Central memory CD8-positive, alpha-beta T cell (primary cell): ENCODE measurements around the gene FOXD4L1.
A peak's percentile ranks its signal among the peaks of the same experiment; 100 is the strongest.
"Not testable (repeated sequence)": the region's sequence is repeated elsewhere in the genome, so short reads cannot be mapped to it uniquely, and the experiment has no call there.

Experiments used
- ATAC-seq: fragments of 150-1000 bp; cut with Tn5 transposase; replicated peaks from 2 replicates; pipeline ENCODE4 v1.10.0; 2022; ENCODE audit warnings: mild to moderate bottlenecking, moderate FRiP score, moderate number of reproducible peaks; ENCODE audit not compliant: poor library complexity, severe bottlenecking; ENCODE audit errors: extremely low read depth
- DNase-seq, 2 donors: peaks; one replicate each; pipeline ENCODE4 v3.0.0; 2021; ENCODE audit warnings: low spot score in 2 of 2
- H3K27ac Mint-ChIP-seq: one replicate; pipeline ENCODE4 v1.8.0; 2022; ENCODE audit warnings: low read depth, mild to moderate bottlenecking, moderate library complexity, mixed read lengths
- H3K27me3 Mint-ChIP-seq: one replicate; pipeline ENCODE4 v1.8.0; 2022; ENCODE audit warnings: mixed read lengths
- H3K36me3 Mint-ChIP-seq: one replicate; pipeline ENCODE4 v1.8.0; 2022; ENCODE audit warnings: mild to moderate bottlenecking, moderate library complexity, mixed read lengths; ENCODE audit not compliant: insufficient read depth
- H3K4me1 Mint-ChIP-seq: one replicate; pipeline ENCODE4 v1.8.0; 2022; ENCODE audit warnings: mixed read lengths
- H3K4me3 Mint-ChIP-seq: one replicate; pipeline ENCODE4 v1.8.0; 2022; ENCODE audit warnings: mild to moderate bottlenecking, moderate library complexity, mixed read lengths
- H3K9me3 Mint-ChIP-seq: one replicate; pipeline ENCODE4 v1.8.0; 2022; ENCODE audit warnings: mixed read lengths

FOXD4L1 gene

GRCh38 chr2:113498365-113498764, at the start of gene FOXD4L1:
TSS of gene FOXD4L1 (plus strand) at chr2:113498665. CDS start at chr2:113499257, 592 bp downstream.
- peaks cover 16% of the 10 kb centered on the region for H3K36me3 Mint-ChIP-seq
- DNase-seq, H3K27ac Mint-ChIP-seq, ATAC-seq, H3K9me3 Mint-ChIP-seq: not testable (repeated sequence)
- H3K27me3 Mint-ChIP-seq = peaks cover 35% of the 10 kb centered on the region
- peak within 1 kb of the TSS; percentile 17 for H3K4me3 Mint-ChIP-seq
- H3K4me1 Mint-ChIP-seq = peaks cover 15% of the 10 kb centered on the region

- H3K9me3 Mint-ChIP-seq, H3K4me3 Mint-ChIP-seq, H3K27ac Mint-ChIP-seq, H3K4me1 Mint-ChIP-seq, H3K27me3 Mint-ChIP-seq, H3K36me3 Mint-ChIP-seq, DNase-seq, ATAC-seq: not testable (repeated sequence)
These were observed 32.7 kb upstream of the FOXD4L1 start for GRCh38 chr2:113465770-113466169.

GRCh38 chr2:113476688-113477368, 21.6 kb upstream of the FOXD4L1 start:
- not testable (repeated sequence) for H3K4me3 Mint-ChIP-seq, H3K27ac Mint-ChIP-seq, H3K9me3 Mint-ChIP-seq, H3K27me3 Mint-ChIP-seq, H3K36me3 Mint-ChIP-seq, ATAC-seq, DNase-seq, H3K4me1 Mint-ChIP-seq

GRCh38 chr2:113496527-113496926, 1.9 kb upstream of the FOXD4L1 start:
- H3K27me3 Mint-ChIP-seq = peaks cover 20% of the 10 kb centered on the region
- ATAC-seq, H3K27ac Mint-ChIP-seq, DNase-seq, H3K4me3 Mint-ChIP-seq, H3K4me1 Mint-ChIP-seq, H3K9me3 Mint-ChIP-seq, H3K36me3 Mint-ChIP-seq: not testable (repeated sequence)

GRCh38 chr2:113499019-113499885, 787 bp downstream of the FOXD4L1 start:
- not testable (repeated sequence) for H3K27ac Mint-ChIP-seq, H3K9me3 Mint-ChIP-seq, ATAC-seq
- Mint-ChIP-seq H3K4me1 (peaks cover 15% of the 10 kb centered on the region), H3K36me3 (peaks cover 16% of the 10 kb centered on the region), H3K4me3 (peak overlapping the region; percentile 17), H3K27me3 (peaks cover 35% of the 10 kb centered on the region)
- DNase-seq = peak in 1 of 2 donors; percentile 18

GRCh38 chr2:113499886-113500722, 1.6 kb downstream of the FOXD4L1 start:
- peaks cover 16% of the 10 kb centered on the region for H3K36me3 Mint-ChIP-seq
- H3K27ac Mint-ChIP-seq, ATAC-seq, H3K9me3 Mint-ChIP-seq, DNase-seq: not testable (repeated sequence)
- H3K4me3 Mint-ChIP-seq = peak overlapping the region; percentile 62
- H3K27me3 Mint-ChIP-seq = peaks cover 35% of the 10 kb centered on the region
- H3K4me1 Mint-ChIP-seq = peaks cover 15% of the 10 kb centered on the region

GRCh38 chr2:113500723-113501038, 2.2 kb downstream of the FOXD4L1 start:
- Mint-ChIP-seq H3K36me3 (peaks cover 16% of the 10 kb centered on the region), H3K4me1 (peaks cover 15% of the 10 kb centered on the region), H3K4me3 (peak overlapping the region; percentile 62), H3K27me3 (peaks cover 35% of the 10 kb centered on the region)
- ATAC-seq = peak; percentile 17
- H3K27ac Mint-ChIP-seq, H3K9me3 Mint-ChIP-seq, DNase-seq: not testable (repeated sequence)

GRCh38 chr2:113502216-113503093, 4.0 kb downstream of the FOXD4L1 start:
- H3K27ac Mint-ChIP-seq = peak overlapping the region; percentile 22

GRCh38 chr2:113503094-113504042, 4.9 kb downstream of the FOXD4L1 start:
- H3K9me3 Mint-ChIP-seq, H3K27ac Mint-ChIP-seq: not testable (repeated sequence)
- H3K4me3 Mint-ChIP-seq = peak overlapping the region; percentile 72
- DNase-seq = peak in 1 of 2 donors; percentile 16
- peak; percentile 56 for ATAC-seq
- peaks cover 39% of the 10 kb centered on the region for H3K27me3 Mint-ChIP-seq
- H3K4me1 Mint-ChIP-seq = peaks cover 15% of the 10 kb centered on the region
- H3K36me3 Mint-ChIP-seq = peaks cover 11% of the 10 kb centered on the region

More at GRCh38 chr2:113502216-113503093, 4.0 kb downstream of the FOXD4L1 start:
- Mint-ChIP-seq H3K4me3 (peak overlapping the region; percentile 72), H3K27me3 (peaks cover 37% of the 10 kb centered on the region), H3K4me1 (peaks cover 15% of the 10 kb centered on the region), H3K36me3 (peaks cover 12% of the 10 kb centered on the region)
- H3K9me3 Mint-ChIP-seq, ATAC-seq, DNase-seq: not testable (repeated sequence)

GRCh38 chr2:113504081-113504480, 5.6 kb downstream of the FOXD4L1 start:
- peaks cover 15% of the 10 kb centered on the region for H3K4me1 Mint-ChIP-seq
- not testable (repeated sequence) for DNase-seq, ATAC-seq

More at GRCh38 chr2:113504081-113504480, 5.6 kb downstream of the FOXD4L1 start:
- Mint-ChIP-seq H3K4me3 (peak overlapping the region; percentile 23), H3K27me3 (peaks cover 35% of the 10 kb centered on the region), H3K36me3 (peaks cover 11% of the 10 kb centered on the region)
- not testable (repeated sequence) for H3K9me3 Mint-ChIP-seq, H3K27ac Mint-ChIP-seq
